NCI-H524 (cell line): Measurements from ENCODE around the gene SCRG1.
A peak's percentile ranks its signal among the peaks of the same experiment; 100 is the strongest.

Experiments
- DNase-seq, 2 experiments: peaks; one replicate each; lab custom pipeline; 2025; lab: John Stamatoyannopoulos, UW

SCRG1 gene

DNA sequence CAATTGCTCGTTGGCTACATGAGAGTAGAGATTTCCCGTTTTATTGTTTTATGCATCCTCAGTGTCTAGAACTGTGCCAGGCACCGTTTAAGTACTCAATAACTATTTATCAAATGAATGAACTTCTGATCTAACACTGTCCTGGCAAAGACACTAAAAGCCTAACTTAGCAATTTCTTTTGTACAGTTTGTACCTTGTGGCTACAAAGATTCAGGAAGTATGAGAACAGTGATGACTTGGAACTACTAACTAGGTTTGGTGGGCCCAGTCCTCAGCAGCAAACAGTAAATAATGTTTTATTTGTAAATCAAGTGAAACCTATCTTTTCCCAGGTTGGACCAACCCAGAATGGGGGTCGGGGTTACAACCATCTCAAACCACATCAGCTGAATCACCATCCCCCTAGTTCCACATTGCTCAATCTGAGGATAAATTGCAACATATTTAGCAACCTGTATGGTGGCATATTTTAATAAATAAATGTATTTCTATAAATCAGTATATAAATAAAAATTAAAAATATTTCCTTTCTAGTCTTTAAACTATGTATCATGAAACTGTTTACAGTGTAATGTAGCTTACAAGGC, 12.3 kb upstream of the SCRG1 start:
- no peak for DNase-seq

DNA sequence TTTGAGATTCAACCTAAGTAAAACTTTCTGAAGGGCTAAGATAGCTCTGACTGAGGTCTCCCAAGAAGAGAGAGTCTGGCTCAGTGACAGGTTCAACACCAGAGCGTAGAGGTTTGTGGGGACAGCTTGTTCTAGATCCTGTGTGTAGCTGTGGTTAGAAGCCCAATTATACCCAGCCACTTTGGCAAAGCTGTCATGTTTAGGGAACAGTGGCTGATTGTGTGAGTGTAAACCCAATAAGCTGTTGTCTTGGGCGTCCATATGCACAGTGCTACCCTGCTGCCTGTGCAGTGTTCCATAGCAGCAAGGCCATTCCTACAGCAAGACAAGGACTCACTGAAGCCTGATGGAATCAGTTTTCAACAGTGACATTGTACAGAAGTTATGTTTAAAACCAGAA, 11.2 kb upstream of the SCRG1 start:
- DNase-seq = no peak

DNA sequence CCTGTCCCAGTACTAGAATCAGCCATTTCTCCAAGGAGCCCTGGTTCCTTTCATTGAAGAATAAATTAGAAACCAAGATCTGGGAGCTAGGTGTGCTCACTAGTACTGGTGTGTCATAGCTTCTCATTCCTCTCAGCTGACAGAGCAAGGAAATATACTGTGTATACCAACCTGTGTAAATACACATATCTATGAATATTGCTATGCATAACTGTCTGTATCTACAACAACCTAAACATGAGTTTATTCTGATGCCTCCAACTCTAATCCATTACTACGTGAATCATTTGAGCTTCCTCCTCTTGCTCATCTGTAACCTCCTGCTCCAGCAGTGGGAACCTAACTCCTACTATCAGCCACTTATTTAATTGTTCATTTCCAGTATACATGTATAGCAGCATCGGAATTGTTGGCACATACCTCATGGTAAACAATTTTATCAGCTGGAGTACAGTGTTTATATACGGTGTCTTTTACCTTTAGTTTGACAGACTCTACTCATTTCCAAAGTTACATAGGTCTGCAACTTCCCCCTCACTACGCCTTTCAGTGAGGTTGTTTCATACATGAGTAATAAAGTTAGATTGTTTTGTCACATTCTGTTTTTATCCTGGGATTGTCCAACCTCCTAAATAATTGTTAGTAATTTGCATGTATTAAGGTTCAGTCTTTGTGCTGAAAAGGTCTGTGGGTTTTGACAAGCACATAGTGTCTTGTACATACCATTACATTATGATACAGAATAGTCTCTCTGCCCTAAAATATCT, 7.1 kb upstream of the SCRG1 start:
- no peak for DNase-seq

DNA sequence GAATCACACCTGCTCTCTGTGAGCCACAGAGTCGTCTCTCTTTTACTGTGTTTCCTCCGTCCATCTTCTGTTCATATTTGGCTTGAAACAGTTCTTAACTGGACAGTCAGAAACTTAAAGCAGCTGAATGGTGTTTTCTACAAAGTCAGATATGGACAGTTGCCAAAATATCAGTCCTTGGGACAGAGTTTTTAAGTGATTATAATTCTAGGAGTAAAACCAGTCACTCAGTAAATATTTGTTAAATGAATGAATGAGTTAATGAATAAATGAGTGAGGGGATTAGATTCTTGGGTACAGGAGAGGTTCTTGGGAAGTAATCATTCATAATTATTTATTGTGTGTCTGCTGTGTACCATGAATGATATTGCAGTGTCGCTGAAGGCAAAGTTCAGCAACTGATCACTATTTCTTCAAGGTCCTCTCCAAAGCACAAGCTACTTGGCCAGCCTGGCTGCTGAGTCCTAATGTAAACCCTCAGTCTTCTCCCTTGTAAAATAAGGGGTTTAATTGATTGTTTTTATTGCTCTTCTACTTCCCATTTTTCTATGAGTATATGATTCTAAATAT, 5.5 kb upstream of the SCRG1 start:
- DNase-seq = no peak

DNA sequence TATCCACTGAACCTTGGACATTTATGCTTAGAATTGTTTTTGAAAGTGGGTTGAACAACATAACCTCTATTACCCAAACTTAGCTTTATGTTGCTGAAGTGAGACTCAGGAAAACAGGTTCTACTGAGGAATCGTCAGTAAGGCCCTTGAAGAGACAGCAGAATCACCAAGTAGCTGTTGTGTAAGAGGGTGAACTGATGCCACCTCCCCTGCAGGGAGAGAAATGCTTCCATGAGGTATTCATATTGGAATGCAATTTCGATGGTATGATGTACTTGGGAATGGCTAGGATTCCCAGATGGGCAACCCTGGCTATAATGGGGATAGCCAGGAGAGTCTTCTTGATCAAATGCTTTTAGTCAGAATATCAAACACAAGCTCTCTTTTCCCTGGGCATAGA, 4.1 kb upstream of the SCRG1 start:
- DNase-seq = no peak

DNA sequence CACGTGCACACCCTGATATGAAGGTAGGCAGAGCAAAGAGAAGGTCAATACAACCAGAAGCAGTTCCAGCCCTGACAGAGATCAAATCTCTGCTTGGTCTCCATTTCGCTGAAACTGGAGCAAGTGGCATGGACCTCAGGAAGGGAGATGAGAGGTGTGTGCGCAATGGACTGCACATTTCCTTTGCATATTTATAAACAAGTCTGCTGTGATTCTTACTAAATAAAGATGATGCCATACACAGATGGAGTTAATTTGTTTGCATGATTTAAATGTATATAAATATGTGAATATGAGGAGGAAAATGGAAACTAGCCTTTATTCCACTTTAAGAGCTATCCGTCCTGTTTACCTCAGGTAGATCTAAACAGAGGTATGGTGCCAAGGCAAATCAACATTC, 2.1 kb upstream of the SCRG1 start:
- no peak for DNase-seq

DNA sequence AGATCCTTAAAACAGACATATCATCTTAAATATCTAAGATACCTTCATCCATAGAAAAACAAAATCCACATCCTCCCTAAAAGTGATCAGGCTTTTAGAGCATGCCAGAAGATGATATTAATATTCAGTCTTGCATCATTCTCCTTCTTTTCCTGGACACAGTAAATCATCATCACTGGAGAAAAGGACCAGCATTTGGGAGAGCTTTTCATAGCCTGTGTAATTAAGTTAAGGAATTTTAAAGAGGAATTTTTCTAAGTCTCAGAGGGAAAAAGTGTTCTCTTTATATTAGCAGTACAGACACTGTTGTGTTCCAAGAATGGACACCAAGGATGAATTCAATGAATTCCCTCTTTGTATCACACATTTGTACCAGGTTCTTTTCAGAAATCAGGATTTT, 696 bp downstream of the SCRG1 start:
- DNase-seq = no peak

DNA sequence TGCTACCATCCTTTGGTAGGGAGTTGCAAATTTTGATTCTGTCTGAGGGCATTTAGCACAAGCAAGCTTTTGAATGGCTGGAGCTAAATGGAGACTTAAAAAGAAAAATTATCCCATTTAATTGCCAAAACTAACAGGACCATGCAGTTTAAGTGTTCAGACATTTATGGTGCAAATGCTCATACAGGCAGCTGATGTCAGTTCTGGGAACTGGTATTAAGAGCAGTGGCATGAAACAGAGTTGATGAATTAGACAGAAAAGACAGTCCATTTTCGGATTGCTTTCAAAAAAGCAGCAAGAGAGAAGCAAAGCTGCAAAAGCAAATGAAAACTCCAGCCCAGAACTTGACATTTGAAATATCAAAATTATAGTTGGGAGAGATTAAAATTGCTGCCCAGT, 1.3 kb downstream of the SCRG1 start:
- DNase-seq = no peak

DNA sequence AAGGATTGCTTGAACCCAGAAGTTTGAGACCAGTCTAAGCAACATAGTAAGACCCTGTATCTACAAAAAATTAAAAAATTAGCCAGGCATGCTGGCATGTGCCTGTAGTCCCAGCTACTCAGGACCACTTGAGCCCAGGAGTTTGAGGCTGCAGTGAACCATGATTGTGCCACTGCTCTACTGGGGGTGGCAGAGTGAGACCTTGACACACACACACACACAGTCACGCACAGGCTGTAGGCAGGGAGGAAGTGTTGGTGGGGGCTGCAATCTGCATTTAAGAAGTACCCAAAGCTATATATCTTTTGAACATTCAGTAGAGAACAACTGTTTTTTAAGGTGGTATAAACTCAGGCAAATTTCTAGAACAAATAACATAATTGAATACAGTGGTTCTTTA, 7.2 kb downstream of the SCRG1 start:
- no peak for DNase-seq

DNA sequence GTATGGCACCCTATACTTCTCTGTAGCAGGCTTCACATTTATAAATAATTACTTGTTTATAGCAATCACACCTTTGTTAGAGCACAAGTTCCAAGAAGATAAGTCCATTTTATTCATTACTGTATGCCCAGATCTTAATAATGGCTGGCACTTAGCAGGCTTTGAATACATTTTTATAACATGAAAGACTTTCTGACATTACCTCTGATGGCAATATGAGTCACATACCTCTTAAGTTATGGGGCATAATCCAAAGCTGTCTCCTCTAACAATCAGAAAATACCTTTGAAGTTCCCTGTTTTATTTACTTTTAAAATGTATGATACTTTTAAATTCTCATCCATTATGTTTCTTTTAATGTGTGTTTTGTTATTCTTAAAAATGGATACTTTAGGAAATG, 12.2 kb downstream of the SCRG1 start:
- no peak for DNase-seq

DNA sequence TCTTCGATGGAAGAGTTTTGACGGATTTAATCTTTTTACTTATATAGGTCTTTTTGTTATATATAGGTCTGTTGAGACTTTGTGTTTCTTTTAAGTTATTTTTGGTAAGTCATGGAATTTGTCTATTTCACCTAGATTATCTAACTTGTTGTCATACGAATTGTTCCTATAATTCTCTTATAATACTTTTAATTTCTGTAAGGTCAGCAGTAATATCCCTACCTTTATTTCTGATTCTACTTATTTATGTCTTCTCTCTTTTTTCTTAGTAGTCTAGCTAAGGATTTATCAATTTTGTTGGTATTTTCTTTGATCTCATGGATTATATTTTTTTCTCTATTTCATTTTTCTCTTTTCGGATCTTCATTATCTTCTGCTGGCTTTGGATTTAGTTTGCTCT, 16.6 kb downstream of the SCRG1 start:
- DNase-seq = no peak

DNA sequence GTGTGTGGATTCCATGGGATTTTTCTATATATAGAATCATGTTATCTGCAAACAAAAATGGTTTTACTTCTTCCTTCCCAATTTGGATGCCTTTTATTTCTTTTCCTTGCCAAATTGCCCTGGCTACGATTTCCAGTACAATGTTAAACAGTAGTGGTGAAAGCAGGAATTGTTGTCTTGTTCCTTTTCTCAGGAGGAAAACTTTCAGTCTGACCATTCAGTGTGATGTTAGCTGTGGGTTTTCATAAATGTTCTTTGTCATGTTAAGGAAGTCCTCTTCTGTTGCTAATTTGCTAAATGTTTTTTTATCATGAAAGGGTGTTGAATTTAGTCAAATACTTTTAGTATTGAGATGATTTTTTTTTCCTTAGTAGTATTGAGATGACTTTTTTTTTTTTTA, 17.3 kb downstream of the SCRG1 start:
- DNase-seq = no peak

DNA sequence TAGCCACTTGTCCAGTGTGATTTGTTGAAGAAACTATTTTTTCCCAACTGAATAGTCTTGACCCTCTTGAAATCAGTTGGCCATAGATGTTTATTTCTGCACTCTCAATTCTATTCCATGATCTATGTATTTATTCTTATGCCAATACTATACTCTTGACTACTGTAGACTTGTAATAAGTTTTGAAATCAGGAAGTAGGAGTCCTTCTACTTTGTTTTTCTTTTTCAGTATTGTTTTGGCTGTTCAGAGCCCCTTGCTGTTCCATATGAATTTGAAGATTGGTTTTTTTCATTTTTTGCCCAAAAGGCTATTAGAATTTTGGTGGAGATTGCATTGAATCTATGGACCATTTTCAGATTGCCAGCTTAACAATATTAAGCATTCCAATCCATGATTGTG, 17.9 kb downstream of the SCRG1 start:
- DNase-seq = no peak

DNA sequence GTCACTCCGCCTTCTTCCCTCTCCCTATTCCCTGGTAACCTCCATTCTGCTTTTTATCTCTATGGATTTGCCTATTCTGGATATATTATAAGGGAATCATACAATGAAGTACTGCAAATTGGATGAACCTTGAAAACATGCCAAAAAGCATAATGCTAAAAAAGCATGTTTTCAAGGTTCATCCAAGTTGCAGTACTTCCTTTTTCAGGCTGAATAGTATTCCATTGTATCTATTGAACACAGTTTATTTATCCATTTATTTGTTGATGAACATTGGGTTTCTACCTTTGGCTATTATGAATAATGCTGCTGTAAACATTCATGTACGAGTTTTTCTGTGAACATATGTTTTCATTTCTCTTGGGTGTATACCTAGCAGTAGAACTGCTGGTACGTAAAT, 19.0 kb downstream of the SCRG1 start:
- no peak for DNase-seq

DNA sequence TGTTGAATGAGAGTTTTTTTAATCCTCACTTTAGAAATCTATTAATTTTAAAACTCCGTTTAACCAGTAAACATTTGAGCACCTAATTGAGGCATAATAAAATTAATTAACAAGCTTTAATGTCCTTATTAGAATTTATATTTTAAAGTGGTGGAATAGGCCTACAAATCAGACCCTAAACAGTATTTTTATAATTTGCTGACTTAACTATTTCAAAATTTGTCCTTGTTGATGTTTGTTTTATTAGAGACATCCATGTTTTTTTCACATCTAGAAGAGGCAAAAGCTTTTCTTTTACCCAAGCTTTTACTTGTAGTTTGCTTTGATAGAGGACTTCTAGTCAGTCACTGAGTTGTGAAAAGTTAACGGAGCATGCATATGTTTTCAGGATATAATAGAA, 24.3 kb downstream of the SCRG1 start:
- DNase-seq = no peak

DNA sequence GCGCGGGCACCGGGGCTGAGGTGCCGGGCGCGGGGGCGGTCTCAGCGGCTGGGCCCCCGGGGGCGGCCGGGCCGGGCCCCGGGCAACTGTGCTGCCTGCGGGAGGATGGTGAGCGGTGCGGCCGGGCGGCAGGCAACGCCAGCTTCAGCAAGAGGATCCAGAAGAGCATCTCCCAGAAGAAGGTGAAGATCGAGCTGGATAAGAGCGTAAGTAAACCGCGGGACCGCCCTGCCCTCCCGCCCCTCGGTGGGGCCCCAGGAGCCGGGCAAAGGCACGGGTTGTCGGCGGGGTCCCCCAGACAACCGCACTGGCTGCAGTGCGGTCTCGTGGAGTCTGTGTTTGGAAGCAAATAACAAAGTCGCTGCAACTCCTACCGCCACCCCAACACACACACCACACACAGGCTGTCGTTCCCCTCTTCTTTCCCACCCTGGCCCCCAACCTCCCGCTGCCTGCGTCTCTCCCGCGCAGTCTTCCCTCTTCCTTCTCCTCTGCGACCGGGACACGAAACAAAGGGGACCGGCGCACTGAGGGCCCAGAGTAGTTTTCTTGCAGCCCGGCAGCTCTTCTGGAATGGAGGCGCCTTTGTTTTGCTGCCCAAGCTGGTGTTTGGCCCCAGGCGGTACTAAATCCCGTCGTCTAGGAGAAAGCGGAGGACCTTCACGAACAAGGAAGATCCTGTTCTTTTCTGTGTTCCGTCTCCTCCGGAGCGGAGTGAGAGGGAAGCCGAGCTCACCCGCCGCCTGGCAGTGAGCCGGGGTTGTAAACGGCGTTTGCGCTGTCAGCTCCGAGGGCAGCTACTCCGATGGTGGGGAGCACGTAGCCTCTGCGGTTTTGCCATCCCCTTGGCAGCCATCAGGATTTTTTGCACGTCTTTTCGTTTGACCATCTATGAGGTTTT, 27.4 kb downstream of the SCRG1 start:
- DNase-seq = peak; percentile 18 to 45

DNA sequence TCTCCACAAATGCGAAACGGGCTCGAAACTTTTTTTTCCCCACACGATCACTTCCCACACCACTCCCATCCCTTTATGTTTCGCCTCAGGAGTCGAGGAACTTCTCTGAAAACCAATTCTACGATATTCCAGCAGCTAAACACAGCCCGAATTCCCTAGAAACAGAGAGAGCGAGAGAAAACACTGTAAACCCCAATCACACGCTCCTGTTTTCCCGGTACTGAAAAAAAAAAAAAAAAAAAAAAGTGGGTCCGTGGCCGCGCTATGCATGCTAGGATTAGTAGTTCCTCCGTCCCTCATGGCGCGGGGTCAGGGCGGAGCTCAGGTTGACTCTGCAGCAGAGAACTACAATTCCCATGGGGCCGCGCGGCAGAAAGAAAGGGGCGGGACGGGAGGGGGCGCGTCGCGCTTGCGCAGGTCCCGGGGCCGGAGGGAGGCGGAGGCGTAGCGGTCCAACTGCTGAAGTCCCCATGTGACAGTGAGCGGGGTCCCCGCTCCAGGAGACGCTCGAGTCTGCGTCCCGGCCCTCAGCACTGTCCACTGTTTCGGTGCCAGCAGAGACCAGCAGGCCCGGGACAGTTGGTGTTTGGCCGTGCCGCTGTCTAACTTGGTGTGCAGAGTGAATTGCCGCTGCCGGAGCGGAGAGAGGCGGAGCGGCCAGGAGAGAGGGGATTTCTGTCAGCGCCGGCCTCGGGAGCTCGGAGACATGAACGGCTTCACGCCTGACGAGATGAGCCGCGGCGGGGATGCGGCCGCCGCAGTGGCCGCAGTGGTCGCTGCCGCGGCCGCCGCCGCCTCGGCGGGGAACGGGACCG, 28.2 kb downstream of the SCRG1 start, which contains the start of gene SAP30:
Gene SAP30 (plus strand): TSS at position 478 of the 815 bp plus-strand sequence. CDS start 229 bp downstream, at position 707.
- peak; percentile 86 to 89 for DNase-seq

DNA sequence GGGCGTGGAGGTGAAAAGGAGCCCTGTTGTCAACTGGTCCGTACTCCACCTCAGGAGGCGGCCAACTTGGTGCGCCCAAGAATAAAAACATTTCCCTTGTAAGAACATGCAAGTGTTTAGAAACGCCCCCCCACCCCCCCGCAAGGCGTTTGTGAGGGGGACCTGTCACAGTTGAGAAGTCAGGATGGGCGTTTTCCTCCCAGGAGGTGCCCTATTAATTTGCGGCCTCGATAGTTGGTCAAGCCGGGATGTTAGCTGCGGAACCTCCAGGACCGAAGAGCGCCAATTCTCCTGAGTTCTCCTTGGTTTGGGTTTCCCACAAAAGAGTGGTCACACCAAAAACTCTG, 28.8 kb downstream of the SCRG1 start:
- DNase-seq = peak in 1 of 2 experiments; percentile 37

DNA sequence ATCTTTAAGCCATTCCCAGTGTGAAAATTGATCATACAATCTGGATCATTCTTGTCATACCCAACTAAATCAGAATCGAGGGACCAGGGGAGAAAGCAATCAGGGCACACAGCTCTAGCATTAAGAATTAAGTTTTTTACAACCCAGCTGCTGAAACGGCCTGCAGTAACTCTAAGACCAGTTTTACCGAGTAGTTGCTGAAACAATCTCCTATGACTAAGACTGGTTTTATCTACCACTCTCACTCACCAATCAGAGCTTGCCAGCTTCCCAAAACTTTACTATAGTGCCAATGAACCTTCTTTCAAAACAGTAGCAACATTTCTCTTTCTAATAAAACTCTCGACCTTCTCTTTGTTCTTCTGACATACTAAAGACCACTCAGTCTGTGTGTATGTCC, 31.0 kb downstream of the SCRG1 start:
- DNase-seq = no peak

DNA sequence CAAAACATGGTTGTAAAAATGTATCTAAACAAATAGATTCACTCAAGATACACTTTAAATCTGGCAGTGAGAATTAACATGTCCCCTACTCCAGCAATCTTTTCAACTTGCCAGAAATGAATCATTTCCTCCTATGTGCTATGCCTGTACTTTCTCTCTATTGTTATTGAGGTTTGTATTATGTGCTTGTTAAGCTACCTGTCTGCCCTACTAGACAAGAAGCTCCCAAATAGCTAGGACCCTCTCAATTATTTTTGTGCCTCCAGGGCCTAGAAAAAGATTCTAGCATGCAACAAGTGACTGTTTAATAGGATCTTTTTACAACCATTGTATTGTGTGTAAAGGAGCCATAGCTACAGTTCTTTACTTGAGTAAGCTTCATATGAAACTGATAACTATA, 31.6 kb downstream of the SCRG1 start:
- DNase-seq = no peak

DNA sequence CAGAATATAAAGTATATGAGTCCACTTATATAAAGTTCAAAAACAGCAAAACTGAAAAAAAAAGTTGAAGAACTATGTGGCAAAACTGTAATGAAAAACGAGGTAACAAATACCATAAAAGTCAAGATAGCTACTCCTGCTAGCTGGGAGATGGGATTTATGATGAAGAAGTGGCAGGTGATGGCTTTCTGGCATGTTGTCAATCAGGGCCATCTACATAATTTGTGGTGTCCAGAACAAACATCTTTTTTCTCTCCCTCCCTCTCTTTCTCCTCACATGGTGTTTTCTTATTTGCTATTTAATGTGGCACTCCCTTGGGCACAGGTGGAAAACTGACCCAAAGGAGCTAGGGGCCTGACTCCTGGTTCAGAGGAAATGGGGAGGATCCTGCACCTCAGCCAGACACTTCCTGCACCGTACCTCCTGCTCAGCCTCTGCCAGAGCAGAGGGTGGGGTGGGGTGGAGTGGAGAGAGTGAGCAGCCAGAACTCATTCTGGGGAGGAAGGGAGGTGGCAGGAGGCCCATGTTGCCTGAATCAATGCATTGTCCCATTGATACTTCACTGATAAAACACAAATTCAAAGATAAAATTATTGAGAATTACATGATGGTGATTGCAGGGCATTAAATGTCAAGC, 33.4 kb downstream of the SCRG1 start:
- no peak for DNase-seq
